K562 (cell line): Measurements from ENCODE around the gene LCN12. TPM values are rescaled to one million over a fixed set of nuclear protein-coding genes. Genes with fewer than 3 reads are reported as not detected.

Experiments
- BCOR ChIP-seq: fragments of 450-650 bp; IDR thresholded peaks from 2 replicates; pipeline ENCODE4 v1.6.1; 2016
- BRF2 ChIP-seq: IDR thresholded peaks from 3 replicates; pipeline ENCODE4 v1.6.1; 2011; ENCODE audit warnings: borderline replicate concordance, mild to moderate bottlenecking; ENCODE audit not compliant: insufficient read length, insufficient read depth
- COPS2 ChIP-seq: fragments of 450-650 bp; conservative IDR thresholded peaks from 2 replicates; pipeline ENCODE4 v1.6.1; 2016; ENCODE audit warnings: mild to moderate bottlenecking, moderate library complexity
- ELF1 ChIP-seq: fragments of 200-800 bp; sonication (Bioruptor generic); IDR thresholded peaks from 2 replicates; pipeline ENCODE4 v1.6.1; 2016; ENCODE audit warnings: missing genetic modification characterization, missing compliant biosample characterization
- ETS1 ChIP-seq: conservative IDR thresholded peaks from 2 replicates; pipeline ENCODE4 v1.6.1; 2011; ENCODE audit warnings: low read depth, mild to moderate bottlenecking, low read length; ENCODE audit not compliant: control insufficient read depth
- FOXJ3 ChIP-seq: sonication (generic); formaldehyde crosslinking; IDR thresholded peaks from 2 replicates; pipeline ENCODE4 v1.4.0; 2020; ENCODE audit warnings: mild to moderate bottlenecking, missing genetic modification reagents
- HNRNPK ChIP-seq: fragments of 200-400 bp; formaldehyde crosslinking; IDR thresholded peaks from one replicate; pipeline ENCODE4 v1.6.1; 2018; ENCODE audit warnings: mild to moderate bottlenecking, low read depth, low read length; ENCODE audit not compliant: poor library complexity, severe bottlenecking
- MXI1 ChIP-seq: IDR thresholded peaks from 2 replicates; pipeline ENCODE4 v1.6.1; 2011; ENCODE audit warnings: low read depth, mild to moderate bottlenecking, improper control_type of control experiment, low read length
- PHF21A ChIP-seq: fragments of 450-650 bp; IDR thresholded peaks from 2 replicates; pipeline ENCODE4 v1.6.1; 2017; ENCODE audit warnings: low read depth, borderline replicate concordance
- PHF8 ChIP-seq: fragments of 200-600 bp; sonication (generic); IDR thresholded peaks from 2 replicates; pipeline ENCODE4 v1.6.1; 2012; ENCODE audit warnings: mixed run types, mild to moderate bottlenecking, inconsistent platforms, low read length, moderate library complexity, borderline replicate concordance
- RBM14 ChIP-seq: fragments of 200-400 bp; formaldehyde crosslinking; IDR thresholded peaks from 2 replicates; pipeline ENCODE4 v1.6.1; 2018; ENCODE audit warnings: low read depth, mild to moderate bottlenecking, low read length, moderate library complexity, borderline replicate concordance; ENCODE audit not compliant: insufficient read depth
- SREBF1 ChIP-seq: fragments of 150-350 bp; IDR thresholded peaks from 2 replicates; pipeline ENCODE4 v1.6.1; 2014; ENCODE audit warnings: antibody characterized with exemption, low read depth, low read length, borderline replicate concordance
- STAT6 ChIP-seq: sonication (generic); formaldehyde crosslinking; IDR thresholded peaks from 2 replicates; pipeline ENCODE4 v1.8.1; 2023; ENCODE audit warnings: mild to moderate bottlenecking, missing genetic modification reagents
- ZNF324 ChIP-seq: fragments of 250-450 bp; sonication (Bioruptor Pico); IDR thresholded peaks from 2 replicates; pipeline ENCODE4 v1.4.0; 2020; ENCODE audit warnings: mild to moderate bottlenecking
- ZNF583 ChIP-seq: fragments of 250-450 bp; sonication (Bioruptor Pico); IDR thresholded peaks from 2 replicates; pipeline ENCODE4 v1.4.0; 2020
- ZNF584 ChIP-seq: fragments of 200-800 bp; sonication (Bioruptor generic); IDR thresholded peaks from 2 replicates; pipeline ENCODE4 v1.6.1; 2016; ENCODE audit warnings: low read depth, mild to moderate bottlenecking, missing genetic modification characterization, missing compliant biosample characterization
- polyA plus RNA-seq, 8 experiments: library from polyadenylated mRNA; depleted of rRNA in 4 of 8; stranded (reverse) in 5 of 8; unstranded in 3 of 8; fragments of >200 nt; fragmentation: Nextera tagmentation in 2 of 8; fragmentation: Illumina TruSeq in 1 of 8; extraction: Ambion mirVana in 2 of 8; extraction: Trizol in 1 of 8; gene quantifications; 2 replicates each; pipeline versions ENCODE4 v1.2.1 to v1.2.3, GENCODE V29; 2011 to 2014; ENCODE audit warnings: inconsistent platforms in 1 of 8, missing spikeins in 1 of 8
- total RNA-seq, 7 experiments: library from RNA; depleted of rRNA in 6 of 7; stranded (reverse); fragments of >200 nt in 6 of 7; fragmentation: Illumina TruSeq in 2 of 7; extraction: Trizol in 2 of 7; gene quantifications; 2 replicates each; pipeline versions ENCODE4 v1.2.1 to v1.2.3, GENCODE V29; 2011 to 2021; ENCODE audit warnings: low replicate concordance in 1 of 7

Gene LCN12
- total and polyA plus RNA-seq, 9 of the 15 experiments (the other 6 are each of a cell fraction or from before 2014, with no cell fraction given), result 0.05 TPM; not detected in 8

- TF ChIP-seq BCOR, result no peak
- no peak for TF ChIP-seq BRF2
- no peak for TF ChIP-seq ZNF324
- TF ChIP-seq MXI1, result no peak
- no peak for TF ChIP-seq COPS2
- no peak for TF ChIP-seq RBM14
- no peak for TF ChIP-seq ZNF583 (CRISPR knock-in tag)
- TF ChIP-seq PHF8, result no peak; the same call in 1 of the 2 replicates
- no peak for TF ChIP-seq ETS1
- TF ChIP-seq ZNF584 (CRISPR knock-in tag), result no peak
- no peak for TF ChIP-seq FOXJ3 (CRISPR knock-in tag)
- no peak for TF ChIP-seq PHF21A
- no peak for TF ChIP-seq ELF1
- no peak for TF ChIP-seq STAT6
- TF ChIP-seq HNRNPK, result no peak
- no peak for TF ChIP-seq SREBF1
Observed at GRCh38 chr9:136964171-136964689, 12.2 kb downstream of the LCN12 start (continued).
